NK-92 (cell line): Measurements from ENCODE around the gene NUDCD2.

Source experiments
- DNase-seq: peaks from one replicate; lab custom pipeline; 2025; ENCODE audit not compliant: unreplicated experiment; lab: John Stamatoyannopoulos, UW

NUDCD2 gene

GRCh38 chr5:163459819-163460561 is at the start of gene NUDCD2:
NUDCD2 (minus strand) TSS chr5:163460102; CDS start chr5:163460050, 52 bp downstream.
- peak; percentile 90 for DNase-seq

GRCh38 chr5:163509291-163509951 is 49.5 kb upstream of the NUDCD2 start:
- DNase-seq = no peak

GRCh38 chr5:163508753-163509152 is 48.9 kb upstream of the NUDCD2 start:
- no peak for DNase-seq

- DNase-seq = no peak
Observed at GRCh38 chr5:163506726-163507125, 46.8 kb upstream of the NUDCD2 start.

GRCh38 chr5:163506095-163506457 is 46.2 kb upstream of the NUDCD2 start:
- DNase-seq = no peak

- DNase-seq = peak; percentile 68
Observed at GRCh38 chr5:163505368-163506094, 45.6 kb upstream of the NUDCD2 start, which contains the start of gene MAT2B. MAT2B (plus strand) TSS chr5:163505619; CDS start chr5:163505687, 68 bp downstream.

GRCh38 chr5:163505049-163505367 is 45.1 kb upstream of the NUDCD2 start:
- DNase-seq = no peak

- DNase-seq = no peak
Observed at GRCh38 chr5:163504079-163504931, 44.4 kb upstream of the NUDCD2 start.

- no peak for DNase-seq
Observed at GRCh38 chr5:163503106-163504078, 43.5 kb upstream of the NUDCD2 start.

GRCh38 chr5:163502521-163502920 is 42.6 kb upstream of the NUDCD2 start:
- DNase-seq = no peak

- DNase-seq = no peak
Observed at GRCh38 chr5:163498886-163499285, 39.0 kb upstream of the NUDCD2 start.

GRCh38 chr5:163497315-163497714 is 37.4 kb upstream of the NUDCD2 start:
- no peak for DNase-seq

GRCh38 chr5:163496286-163496685 is 36.4 kb upstream of the NUDCD2 start:
- DNase-seq = no peak

GRCh38 chr5:163489745-163490075 is 29.8 kb upstream of the NUDCD2 start:
- no peak for DNase-seq

- DNase-seq = no peak
Observed at GRCh38 chr5:163489055-163489744, 29.3 kb upstream of the NUDCD2 start.

GRCh38 chr5:163478982-163479271 is 19.0 kb upstream of the NUDCD2 start:
- no peak for DNase-seq

GRCh38 chr5:163478126-163478981 is 18.5 kb upstream of the NUDCD2 start:
- no peak for DNase-seq

GRCh38 chr5:163475411-163475810 is 15.5 kb upstream of the NUDCD2 start:
- no peak for DNase-seq
